RWPE2 (cell line): ENCODE measurements around the gene PTPRN2.

Experiments
- ATAC-seq: fragments of 200-7000 bp; cut with Tn5 transposase; 3 replicates; pipeline ENCODE4 v1.9.1; 2021; ENCODE audit warnings: low read depth
- DNase-seq: peaks from one replicate; pipeline ENCODE4 v3.0.0-alpha.2; 2020; ENCODE audit warnings: low spot score
- H3K27ac ChIP-seq: fragments of 450-650 bp; 2 replicates; pipeline ENCODE4 v1.5.1; 2017; ENCODE audit warnings: mild to moderate bottlenecking; ENCODE audit not compliant: poor library complexity, severe bottlenecking
- H3K27me3 ChIP-seq: fragments of 250-450 bp; sonication (Bioruptor Pico); 2 replicates; pipeline ENCODE4 v1.5.1; 2021; ENCODE audit warnings: mild to moderate bottlenecking, moderate library complexity; ENCODE audit not compliant: insufficient read depth, poor library complexity, severe bottlenecking
- H3K36me3 ChIP-seq: fragments of 250-450 bp; sonication (Bioruptor Pico); 2 replicates; pipeline ENCODE4 v1.5.1; 2020; ENCODE audit warnings: low read depth, mild to moderate bottlenecking, moderate library complexity
- H3K4me1 ChIP-seq: fragments of 250-450 bp; sonication (Bioruptor Pico); 2 replicates; pipeline ENCODE4 v1.5.1; 2021; ENCODE audit warnings: mild to moderate bottlenecking, moderate library complexity; ENCODE audit not compliant: insufficient read depth, poor library complexity, severe bottlenecking
- H3K4me3 ChIP-seq: fragments of 250-450 bp; sonication (Bioruptor Pico); 2 replicates; pipeline ENCODE4 v1.5.1; 2021; ENCODE audit warnings: mild to moderate bottlenecking, moderate library complexity; ENCODE audit not compliant: severe bottlenecking
- H3K9me3 ChIP-seq: fragments of 250-450 bp; sonication (Bioruptor Pico); 2 replicates; pipeline ENCODE4 v1.5.1; 2021; ENCODE audit warnings: mild to moderate bottlenecking, moderate library complexity; ENCODE audit not compliant: severe bottlenecking
- CTCF ChIP-seq: fragments of 450-650 bp; IDR thresholded peaks from one replicate; pipeline ENCODE4 v1.5.1; 2017; ENCODE audit warnings: mild to moderate bottlenecking, moderate library complexity; ENCODE audit not compliant: poor library complexity, severe bottlenecking

PTPRN2 gene

GRCh38 chr7:158023157-158023556, 564.5 kb downstream of the PTPRN2 start:
- H3K27me3 ChIP-seq = no peaks in the 10 kb centered on the region
- H3K4me1 ChIP-seq = no peaks in the 10 kb centered on the region
- TF ChIP-seq CTCF = no peak
- DNase-seq = no peak
- H3K36me3 ChIP-seq = no peaks in the 10 kb centered on the region
- no peak for ATAC-seq
- H3K27ac ChIP-seq = no peak overlapping the region
- H3K4me3 ChIP-seq = no peak overlapping the region
- no peaks in the 10 kb centered on the region for H3K9me3 ChIP-seq

GRCh38 chr7:158022601-158023000, 565.0 kb downstream of the PTPRN2 start:
- DNase-seq = no peak
- Histone ChIP-seq H3K4me3 (no peak overlapping the region), H3K27me3 (no peaks in the 10 kb centered on the region), H3K4me1 (no peaks in the 10 kb centered on the region), H3K36me3 (no peaks in the 10 kb centered on the region), H3K9me3 (peaks cover under 1% of the 10 kb centered on the region), H3K27ac (no peak overlapping the region)
- ATAC-seq = no peak
- no peak for TF ChIP-seq CTCF

GRCh38 chr7:158021836-158022235, 565.8 kb downstream of the PTPRN2 start:
- peaks cover 3% of the 10 kb centered on the region for H3K9me3 ChIP-seq
- DNase-seq = no peak

GRCh38 chr7:158020706-158021095, 566.9 kb downstream of the PTPRN2 start:
- Histone ChIP-seq H3K36me3 (no peaks in the 10 kb centered on the region), H3K27me3 (no peaks in the 10 kb centered on the region), H3K27ac (no peak overlapping the region), H3K4me3 (no peak overlapping the region), H3K4me1 (no peaks in the 10 kb centered on the region), H3K9me3 (peaks cover 3% of the 10 kb centered on the region)
- TF ChIP-seq CTCF = no peak
- DNase-seq (no peak), ATAC-seq (no peak)

More at GRCh38 chr7:158021836-158022235, 565.8 kb downstream of the PTPRN2 start:
- Histone ChIP-seq H3K27me3 (no peaks in the 10 kb centered on the region), H3K4me3 (no peak overlapping the region), H3K36me3 (no peaks in the 10 kb centered on the region), H3K4me1 (no peaks in the 10 kb centered on the region), H3K27ac (no peak overlapping the region)
- TF ChIP-seq CTCF = no peak
- no peak for ATAC-seq

GRCh38 chr7:158019726-158020705, 567.6 kb downstream of the PTPRN2 start:
- DNase-seq = no peak
- H3K27ac ChIP-seq = no peak overlapping the region
- peaks cover 3% of the 10 kb centered on the region for H3K9me3 ChIP-seq
- no peaks in the 10 kb centered on the region for H3K27me3 ChIP-seq
- H3K36me3 ChIP-seq = no peaks in the 10 kb centered on the region
- TF ChIP-seq CTCF = no peak
- no peak for ATAC-seq
- no peak overlapping the region for H3K4me3 ChIP-seq
- no peaks in the 10 kb centered on the region for H3K4me1 ChIP-seq
